Measurements from ENCODE around the gene AKAP6.

Gene AKAP6

GRCh38 chr14:32682214-32682613 is 353.1 kb downstream of the AKAP6 start:
- DNase-seq = no peak

- DNase-seq = no peak
These were observed 354.6 kb downstream of the AKAP6 start for GRCh38 chr14:32683679-32684078.

GRCh38 chr14:32688941-32689340 is 359.8 kb downstream of the AKAP6 start:
- DNase-seq = no peak

- DNase-seq = no peak
These were observed 363.3 kb downstream of the AKAP6 start for GRCh38 chr14:32692441-32692840.

- DNase-seq = no peak
These were observed 364.0 kb downstream of the AKAP6 start for GRCh38 chr14:32693114-32693513.

- no peak for DNase-seq
These were observed 365.8 kb downstream of the AKAP6 start for GRCh38 chr14:32694795-32695449.

GRCh38 chr14:32696325-32697091 is 367.4 kb downstream of the AKAP6 start:
- no peak for DNase-seq

- no peak for DNase-seq
These were observed 368.0 kb downstream of the AKAP6 start for GRCh38 chr14:32697114-32697513.

GRCh38 chr14:32697704-32698103 is 368.6 kb downstream of the AKAP6 start:
- no peak for DNase-seq

- no peak for DNase-seq
These were observed 369.7 kb downstream of the AKAP6 start for GRCh38 chr14:32698831-32699230.

GRCh38 chr14:32701475-32701874 is 372.4 kb downstream of the AKAP6 start:
- DNase-seq = no peak

- no peak for DNase-seq
These were observed 373.0 kb downstream of the AKAP6 start for GRCh38 chr14:32702088-32702487.

GRCh38 chr14:32702562-32702961 is 373.5 kb downstream of the AKAP6 start:
- peak; percentile 81 for DNase-seq

GRCh38 chr14:32703183-32703621 is 374.1 kb downstream of the AKAP6 start:
- DNase-seq = peak; percentile 54

GRCh38 chr14:32706721-32707519 is 377.8 kb downstream of the AKAP6 start:
- no peak for DNase-seq

GRCh38 chr14:32707742-32708500 is 378.8 kb downstream of the AKAP6 start:
- no peak for DNase-seq

GRCh38 chr14:32709027-32709426 is 379.9 kb downstream of the AKAP6 start:
- peak; percentile 83 for DNase-seq

- DNase-seq = no peak
These were observed 381.2 kb downstream of the AKAP6 start for GRCh38 chr14:32710231-32710671.

- DNase-seq = peak; percentile 53
These were observed 381.9 kb downstream of the AKAP6 start for GRCh38 chr14:32710731-32711680.

- DNase-seq = no peak
These were observed 384.8 kb downstream of the AKAP6 start for GRCh38 chr14:32713856-32714255.

- DNase-seq = no peak
These were observed 390.5 kb downstream of the AKAP6 start for GRCh38 chr14:32719601-32720000.

- no peak for DNase-seq
These were observed 391.8 kb downstream of the AKAP6 start for GRCh38 chr14:32720927-32721326.
